GM12878 (cell line): Measurements from ENCODE around the gene NCKIPSD. TPM values are rescaled to one million over a fixed set of nuclear protein-coding genes. Genes with fewer than 3 reads are reported as not detected.

Experiments used
- ATF7 ChIP-seq: fragments of 450-650 bp; IDR thresholded peaks from 2 replicates; pipeline ENCODE4 v1.6.1; 2016; ENCODE audit warnings: low read depth, mild to moderate bottlenecking
- BHLHE40 ChIP-seq, 2 experiments: fragments of 450-650 bp in 1 of 2; IDR thresholded peaks; 2 replicates each; pipeline ENCODE4 v1.6.1; 2011 to 2017; ENCODE audit warnings: low read depth in 2 of 2, borderline replicate concordance in 1 of 2, improper control_type of control experiment in 1 of 2, low read length in 1 of 2, mild to moderate bottlenecking in 1 of 2
- CBX5 ChIP-seq: sonication (generic); IDR thresholded peaks from 2 replicates; pipeline ENCODE4 v1.6.1; 2016; ENCODE audit warnings: low read depth, moderate library complexity, mild to moderate bottlenecking, inconsistent platforms
- NR2F1 ChIP-seq: fragments of 450-650 bp; conservative IDR thresholded peaks from 2 replicates; pipeline ENCODE4 v1.6.1; 2017; ENCODE audit warnings: mild to moderate bottlenecking
- RAD21 ChIP-seq: IDR thresholded peaks from 2 replicates; pipeline ENCODE4 v1.6.1; 2011; ENCODE audit warnings: mild to moderate bottlenecking, low read depth, low read length, moderate library complexity; ENCODE audit not compliant: insufficient read depth
- SMARCA5 ChIP-seq: fragments of 450-650 bp; IDR thresholded peaks from 2 replicates; pipeline ENCODE4 v1.6.1; 2017; ENCODE audit warnings: mild to moderate bottlenecking
- TCF3 ChIP-seq: IDR thresholded peaks from 2 replicates; pipeline ENCODE4 v1.6.1; 2012; ENCODE audit warnings: low read depth, mild to moderate bottlenecking, low read length, borderline replicate concordance; ENCODE audit not compliant: insufficient read depth
- ZBTB11 ChIP-seq: fragments of 450-650 bp; formaldehyde crosslinking; IDR thresholded peaks from 2 replicates; pipeline ENCODE4 v1.5.0; 2022; ENCODE audit warnings: mild to moderate bottlenecking, missing genetic modification characterization
- polyA plus RNA-seq, 11 experiments: library from polyadenylated mRNA; depleted of rRNA in 4 of 11; unstranded in 6 of 11; stranded (reverse) in 5 of 11; fragments of >200 nt; fragmentation: Nextera tagmentation in 4 of 11; fragmentation: Illumina TruSeq in 1 of 11; extraction: Ambion mirVana in 4 of 11; extraction: Trizol in 1 of 11; gene quantifications; 1 replicate in 1 of 11; 2 replicates in 10 of 11; pipeline versions ENCODE4 v1.2.1 to v1.2.3, GENCODE V29; 2011 to 2016; ENCODE audit warnings: inconsistent platforms in 2 of 11, missing spikeins in 2 of 11, low read depth in 1 of 11
- total RNA-seq, 4 experiments: library from RNA; depleted of rRNA in 3 of 4; stranded (reverse); fragments of >200 nt in 3 of 4; fragmentation: Illumina TruSeq in 1 of 4; extraction: Trizol in 1 of 4; gene quantifications; 2 replicates each; pipeline versions ENCODE4 v1.2.1 to v1.2.3, GENCODE V29; 2013 to 2021
- TF ChIP-seq, protein P1 (sequence below): fragments of 450-650 bp; IDR thresholded peaks from 2 replicates; pipeline ENCODE4 v1.6.1; 2017; ENCODE audit warnings: mild to moderate bottlenecking, moderate library complexity

NCKIPSD gene
- total and polyA plus RNA-seq, 10 of the 15 experiments (the other 5 are each of a cell fraction or from before 2014, with no cell fraction given) = 0.93 to 31.6 (median 15.2) TPM

DNA sequence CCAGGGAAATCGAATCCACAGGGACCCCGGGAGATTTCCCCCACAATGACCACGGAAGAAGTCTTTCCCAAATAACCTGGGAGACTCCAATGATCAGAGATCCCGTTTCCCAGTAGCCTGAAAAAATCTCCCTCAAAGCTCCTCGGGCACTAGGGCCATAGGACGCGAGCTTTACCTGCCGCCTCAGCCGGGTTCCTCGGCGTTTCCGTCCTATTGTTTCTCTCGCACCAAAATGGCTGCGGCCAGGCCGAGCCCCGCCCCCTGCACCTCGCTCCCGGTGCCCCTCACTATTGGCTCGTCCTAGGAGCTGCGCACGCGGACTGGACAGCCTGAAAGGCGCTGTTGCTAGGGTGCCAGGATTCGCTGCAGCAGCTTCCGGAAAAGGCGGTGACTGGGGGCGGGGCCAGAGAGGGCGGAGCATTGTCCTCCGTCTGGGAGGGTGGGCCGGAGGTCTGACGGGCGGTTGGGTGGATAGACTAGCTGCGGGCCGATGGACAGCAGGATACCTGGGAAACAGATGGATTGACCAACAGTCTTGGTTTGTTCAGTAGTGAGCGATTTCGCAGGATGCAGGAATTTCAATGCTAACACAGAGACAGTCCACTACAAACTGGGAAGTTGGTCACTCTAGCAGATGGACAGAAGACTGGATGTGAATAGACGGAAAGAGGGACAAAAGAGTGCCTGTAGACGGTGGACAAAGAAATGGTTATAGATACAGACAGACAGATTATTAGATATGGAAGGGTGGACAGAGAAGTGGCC, 31.4 kb upstream of the NCKIPSD start, which contains the start of gene IP6K2 (continued):
- no peak for TF ChIP-seq TCF3
- TF ChIP-seq NR2F1 = no peak
- TF ChIP-seq SMARCA5 = 0 out of 2 replicates have a peak, but pooled peaks have one; percentile 29
- TF ChIP-seq, protein P1, sequence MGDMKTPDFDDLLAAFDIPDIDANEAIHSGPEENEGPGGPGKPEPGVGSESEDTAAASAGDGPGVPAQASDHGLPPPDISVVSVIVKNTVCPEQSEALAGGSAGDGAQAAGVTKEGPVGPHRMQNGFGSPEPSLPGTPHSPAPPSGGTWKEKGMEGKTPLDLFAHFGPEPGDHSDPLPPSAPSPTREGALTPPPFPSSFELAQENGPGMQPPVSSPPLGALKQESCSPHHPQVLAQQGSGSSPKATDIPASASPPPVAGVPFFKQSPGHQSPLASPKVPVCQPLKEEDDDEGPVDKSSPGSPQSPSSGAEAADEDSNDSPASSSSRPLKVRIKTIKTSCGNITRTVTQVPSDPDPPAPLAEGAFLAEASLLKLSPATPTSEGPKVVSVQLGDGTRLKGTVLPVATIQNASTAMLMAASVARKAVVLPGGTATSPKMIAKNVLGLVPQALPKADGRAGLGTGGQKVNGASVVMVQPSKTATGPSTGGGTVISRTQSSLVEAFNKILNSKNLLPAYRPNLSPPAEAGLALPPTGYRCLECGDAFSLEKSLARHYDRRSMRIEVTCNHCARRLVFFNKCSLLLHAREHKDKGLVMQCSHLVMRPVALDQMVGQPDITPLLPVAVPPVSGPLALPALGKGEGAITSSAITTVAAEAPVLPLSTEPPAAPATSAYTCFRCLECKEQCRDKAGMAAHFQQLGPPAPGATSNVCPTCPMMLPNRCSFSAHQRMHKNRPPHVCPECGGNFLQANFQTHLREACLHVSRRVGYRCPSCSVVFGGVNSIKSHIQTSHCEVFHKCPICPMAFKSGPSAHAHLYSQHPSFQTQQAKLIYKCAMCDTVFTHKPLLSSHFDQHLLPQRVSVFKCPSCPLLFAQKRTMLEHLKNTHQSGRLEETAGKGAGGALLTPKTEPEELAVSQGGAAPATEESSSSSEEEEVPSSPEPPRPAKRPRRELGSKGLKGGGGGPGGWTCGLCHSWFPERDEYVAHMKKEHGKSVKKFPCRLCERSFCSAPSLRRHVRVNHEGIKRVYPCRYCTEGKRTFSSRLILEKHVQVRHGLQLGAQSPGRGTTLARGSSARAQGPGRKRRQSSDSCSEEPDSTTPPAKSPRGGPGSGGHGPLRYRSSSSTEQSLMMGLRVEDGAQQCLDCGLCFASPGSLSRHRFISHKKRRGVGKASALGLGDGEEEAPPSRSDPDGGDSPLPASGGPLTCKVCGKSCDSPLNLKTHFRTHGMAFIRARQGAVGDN = no peak
- peak in 1 of 2 experiments; percentile 67; a peak in 2 of 4 replicates for TF ChIP-seq BHLHE40 (IDR thresholded peaks at IDR 0.05; ENCODE audit: borderline replicate concordance in 1 of 2, low read depth in 2 of 2, low read length in 1 of 2)
- no peak for TF ChIP-seq RAD21
- TF ChIP-seq CBX5 = no peak
- no peak for TF ChIP-seq ATF7
- no peak for TF ChIP-seq ZBTB11 (CRISPR knock-in tag)
